GM12865 (cell line): ENCODE results near the gene AP1S1.

Experiments
- DNase-seq: peaks from one replicate; pipeline ENCODE4 v3.0.0; 2010; ENCODE audit warnings: low read depth
- H3K4me3 ChIP-seq: 2 replicates; pipeline ENCODE4 v1.5.1; 2011; ENCODE audit warnings: mild to moderate bottlenecking, low read depth, low read length, control low read depth
- TF ChIP-seq, protein P1 (sequence below): IDR thresholded peaks from 2 replicates; pipeline ENCODE4 v1.5.1; 2011; ENCODE audit warnings: low read length, control low read depth, low read depth, inconsistent platforms; ENCODE audit not compliant: insufficient read depth; ENCODE audit errors: missing control alignments

The AP1S1 gene

DNA sequence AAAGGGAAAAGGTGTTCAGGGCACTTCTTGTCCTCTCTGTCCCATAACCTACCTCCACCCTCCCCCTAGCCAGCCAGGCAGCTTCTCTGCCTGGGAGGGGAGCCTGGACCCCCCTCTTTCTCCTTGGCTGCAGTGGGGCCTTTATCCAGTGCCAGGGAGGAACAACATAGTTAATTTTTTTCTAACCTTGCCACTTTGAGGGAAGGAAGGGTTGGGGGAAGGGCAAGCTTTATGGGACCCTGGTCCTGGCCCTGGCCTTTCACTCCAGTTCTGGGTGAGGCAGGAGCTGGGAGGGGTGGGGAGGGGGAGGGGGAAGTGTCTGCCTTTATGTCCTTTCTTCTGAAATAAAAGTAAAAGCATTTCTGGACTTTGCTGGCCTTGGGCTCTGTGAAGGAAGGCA lies 6.6 kb downstream of the AP1S1 start:
- DNase-seq: no peak
- no peak overlapping the region for H3K4me3 ChIP-seq

DNA sequence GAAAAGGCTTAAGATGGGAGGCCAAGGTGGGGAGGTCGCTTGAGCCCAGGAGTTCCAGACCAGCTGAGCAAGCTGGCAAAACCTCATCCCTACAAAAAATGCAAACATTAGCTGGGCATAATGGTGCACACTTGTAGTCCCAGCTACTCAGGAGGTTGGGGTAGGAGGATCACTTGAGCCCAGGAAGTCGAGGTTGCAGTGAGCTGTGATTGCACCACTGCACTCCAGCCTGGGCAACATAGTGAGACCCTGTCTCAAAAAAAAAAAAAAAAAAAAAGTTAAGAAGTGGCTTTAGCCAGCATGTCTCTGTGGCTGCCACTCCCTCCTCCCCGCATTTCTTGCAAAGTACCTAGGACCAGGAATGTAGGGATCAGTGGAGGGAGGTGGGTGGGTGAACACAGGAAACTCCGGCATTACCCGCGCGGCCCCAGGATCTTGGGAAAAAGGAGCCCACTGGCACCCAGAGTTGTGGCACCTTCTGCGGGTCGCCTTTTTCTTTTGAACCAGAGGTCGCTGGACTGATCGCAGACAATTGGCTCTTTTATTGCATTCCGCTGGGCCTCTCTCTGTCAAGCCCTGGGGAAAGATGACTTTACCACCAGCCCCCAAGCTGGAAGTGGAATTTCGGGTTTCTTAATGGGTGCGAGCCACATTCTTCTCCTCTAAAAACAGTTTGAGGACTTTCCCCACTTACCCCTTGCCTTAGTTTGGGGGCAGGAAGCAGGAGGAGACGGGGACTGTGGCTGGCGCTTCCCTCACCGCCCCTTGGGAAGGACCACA lies 7.6 kb downstream of the AP1S1 start:
- DNase-seq: no peak
- TF ChIP-seq, protein P1, sequence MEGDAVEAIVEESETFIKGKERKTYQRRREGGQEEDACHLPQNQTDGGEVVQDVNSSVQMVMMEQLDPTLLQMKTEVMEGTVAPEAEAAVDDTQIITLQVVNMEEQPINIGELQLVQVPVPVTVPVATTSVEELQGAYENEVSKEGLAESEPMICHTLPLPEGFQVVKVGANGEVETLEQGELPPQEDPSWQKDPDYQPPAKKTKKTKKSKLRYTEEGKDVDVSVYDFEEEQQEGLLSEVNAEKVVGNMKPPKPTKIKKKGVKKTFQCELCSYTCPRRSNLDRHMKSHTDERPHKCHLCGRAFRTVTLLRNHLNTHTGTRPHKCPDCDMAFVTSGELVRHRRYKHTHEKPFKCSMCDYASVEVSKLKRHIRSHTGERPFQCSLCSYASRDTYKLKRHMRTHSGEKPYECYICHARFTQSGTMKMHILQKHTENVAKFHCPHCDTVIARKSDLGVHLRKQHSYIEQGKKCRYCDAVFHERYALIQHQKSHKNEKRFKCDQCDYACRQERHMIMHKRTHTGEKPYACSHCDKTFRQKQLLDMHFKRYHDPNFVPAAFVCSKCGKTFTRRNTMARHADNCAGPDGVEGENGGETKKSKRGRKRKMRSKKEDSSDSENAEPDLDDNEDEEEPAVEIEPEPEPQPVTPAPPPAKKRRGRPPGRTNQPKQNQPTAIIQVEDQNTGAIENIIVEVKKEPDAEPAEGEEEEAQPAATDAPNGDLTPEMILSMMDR: no peak

More for the DNA sequence above, 6.6 kb downstream of the AP1S1 start:
- TF ChIP-seq, protein P1: no peak

DNA sequence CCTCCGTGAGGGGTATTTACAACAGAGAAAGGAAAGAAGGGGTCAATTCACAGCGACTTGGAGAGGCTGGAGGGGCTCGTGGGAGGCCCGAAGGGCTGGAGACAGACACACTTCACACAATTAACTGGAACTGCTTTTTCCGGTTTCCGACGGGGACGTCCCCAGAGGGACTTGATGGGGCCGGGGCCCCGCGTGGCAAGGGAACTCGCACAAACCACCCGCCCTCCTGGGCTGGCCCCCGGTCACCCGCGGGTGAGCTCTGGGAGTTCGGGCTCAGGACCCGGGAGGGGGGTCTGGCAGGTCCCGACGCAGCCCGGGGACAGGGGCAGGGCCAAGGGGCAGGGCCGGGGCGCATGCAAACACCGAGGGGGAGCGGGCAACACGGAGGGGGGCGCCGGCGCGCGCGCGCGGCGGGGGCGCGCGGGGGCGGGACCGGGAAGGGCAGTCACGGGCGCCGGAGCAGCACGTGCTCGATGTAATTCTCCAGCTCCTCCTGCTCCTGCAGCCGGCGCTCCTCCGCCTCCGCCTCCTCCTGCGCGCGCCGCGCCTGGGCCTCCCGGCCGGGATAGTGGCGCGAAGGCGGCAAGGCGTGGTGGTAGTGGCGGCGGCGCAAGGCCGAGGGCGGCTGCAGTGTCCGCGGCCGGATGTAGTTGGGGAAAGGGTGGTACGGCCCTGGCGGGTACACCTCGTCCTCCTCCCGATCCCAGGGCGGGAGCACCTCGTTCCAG lies 8.4 kb downstream of the AP1S1 start:
- peak; percentile 79 for DNase-seq
- H3K4me3 ChIP-seq: peak overlapping the region; percentile 47
- TF ChIP-seq, protein P1: no peak

More for the DNA sequence above, 7.6 kb downstream of the AP1S1 start:
- H3K4me3 ChIP-seq: peak overlapping the region; percentile 47

DNA sequence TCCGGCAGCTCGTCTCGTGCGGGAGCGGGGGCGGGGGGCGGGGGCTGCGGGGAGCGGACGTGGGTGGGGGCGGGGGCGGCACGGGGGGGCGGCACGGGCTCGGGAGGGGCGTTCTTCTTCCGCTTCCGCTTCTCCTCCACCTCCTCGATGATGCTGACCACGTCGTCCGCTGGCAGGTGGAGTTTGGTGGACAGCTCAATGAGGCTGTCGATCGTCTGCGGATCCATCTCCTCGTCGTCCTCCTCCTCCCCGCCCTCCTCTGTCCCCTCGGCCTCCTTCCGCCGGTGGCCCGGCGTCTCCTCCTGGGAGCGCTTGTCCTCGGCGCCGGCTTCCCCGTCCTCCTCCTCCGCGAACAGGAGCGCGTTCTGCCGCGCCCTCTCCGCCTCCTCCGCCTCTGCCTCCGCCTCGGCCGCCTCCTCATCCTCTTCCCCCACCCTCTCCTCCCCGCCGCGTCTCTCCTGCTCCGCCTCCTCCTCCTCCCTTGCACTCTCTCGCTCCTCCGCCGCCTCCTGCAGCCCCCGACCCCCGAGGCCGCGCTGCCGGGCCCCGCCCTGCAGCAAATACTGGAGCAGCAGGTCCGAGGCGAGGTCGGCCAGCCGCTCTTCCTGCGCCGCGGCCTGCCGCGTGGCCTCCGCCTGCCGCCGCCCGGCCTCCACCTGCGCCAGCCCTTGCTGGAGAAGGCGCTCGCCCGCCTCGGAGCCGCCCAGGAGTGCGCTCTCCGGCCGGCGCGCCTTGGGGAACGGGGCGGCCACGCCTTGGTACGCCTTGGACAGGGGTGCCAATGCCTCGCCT lies 9.2 kb downstream of the AP1S1 start:
- peak overlapping the region; percentile 47 for H3K4me3 ChIP-seq
- TF ChIP-seq, protein P1: no peak
- DNase-seq: peak; percentile 68

DNA sequence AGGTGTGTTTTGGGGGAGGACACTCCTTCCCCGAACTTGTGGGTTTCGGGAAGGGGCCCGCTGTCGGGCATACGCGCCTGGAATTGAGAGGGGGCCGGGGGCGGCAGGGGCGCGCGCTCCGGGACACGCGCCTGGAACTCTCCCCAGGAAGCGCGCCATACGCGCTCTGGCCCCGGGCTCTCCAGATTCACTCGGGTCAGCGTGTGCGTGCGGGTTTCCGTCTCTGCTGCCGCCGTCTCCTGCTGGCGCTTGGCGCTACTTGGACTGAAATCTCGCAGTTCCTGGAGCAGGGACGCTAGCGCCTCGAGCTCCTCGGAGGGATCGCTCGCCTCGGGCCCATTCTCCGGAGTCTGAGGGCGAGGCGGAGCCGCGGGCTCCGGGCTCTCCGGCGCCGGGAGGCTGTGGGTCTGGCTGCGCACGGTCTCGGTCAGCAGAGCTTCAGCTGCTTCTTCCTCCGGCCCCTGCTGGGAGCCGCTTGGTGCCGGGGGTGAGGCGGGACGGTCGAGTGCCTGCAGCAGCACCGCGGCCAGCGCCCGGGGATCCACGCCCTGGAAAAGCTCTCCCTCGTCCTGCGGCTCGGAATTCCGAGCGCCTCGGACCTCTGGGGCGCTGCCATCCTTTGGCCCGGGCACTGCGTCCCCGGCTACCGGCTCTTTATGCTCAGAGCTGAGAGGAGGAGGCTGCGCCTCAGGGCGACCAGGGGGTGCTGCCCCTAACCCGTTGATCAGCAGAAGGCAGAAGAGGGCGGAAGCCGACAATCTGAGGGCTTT lies 10.0 kb downstream of the AP1S1 start:
- DNase-seq: no peak
- TF ChIP-seq, protein P1: no peak
- peak overlapping the region; percentile 47 for H3K4me3 ChIP-seq
